Measurements from ENCODE around the gene PPM1H.
"Not testable (repeated sequence)": the region's sequence is repeated elsewhere in the genome, so short reads cannot be mapped to it uniquely, and the experiment has no call there.

PPM1H gene

GRCh38 chr12:62943779-62944395 is 8.9 kb upstream of the PPM1H start:
- DNase-seq (ENCODE audit: low read depth), result no peak

GRCh38 chr12:62942316-62942715 is 7.4 kb upstream of the PPM1H start:
- DNase-seq (ENCODE audit: low read depth), result not testable (repeated sequence)

DNA sequence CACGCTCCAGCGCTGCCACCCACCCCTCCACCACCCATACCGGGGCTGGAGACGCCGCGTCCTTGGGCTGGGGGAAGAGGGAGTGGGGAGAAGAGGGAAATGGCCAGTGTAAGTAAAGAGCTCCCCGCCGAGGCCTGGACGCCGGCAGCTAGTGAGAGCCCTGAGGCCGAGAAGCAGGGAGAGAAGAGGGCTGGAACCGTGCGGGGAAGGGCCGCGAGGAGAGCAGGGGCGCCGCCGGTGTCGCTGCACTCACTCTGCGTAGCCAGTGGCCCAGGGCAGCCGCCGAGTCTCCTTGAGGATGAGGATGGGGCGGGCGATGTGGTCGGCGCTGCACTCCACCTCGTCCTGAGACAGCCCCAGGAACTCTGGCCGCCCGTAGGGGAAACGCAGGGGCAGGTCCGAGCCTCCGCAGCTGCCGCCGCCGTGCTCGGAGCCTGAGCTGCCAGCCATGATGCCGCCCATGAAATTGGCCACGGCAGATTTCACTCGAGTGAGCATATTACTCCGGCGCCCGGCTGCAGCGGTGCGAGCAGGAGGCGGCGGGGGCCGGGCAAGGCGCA is 631 bp downstream of the PPM1H start:
- no peak for DNase-seq (ENCODE audit: low read depth)

DNA sequence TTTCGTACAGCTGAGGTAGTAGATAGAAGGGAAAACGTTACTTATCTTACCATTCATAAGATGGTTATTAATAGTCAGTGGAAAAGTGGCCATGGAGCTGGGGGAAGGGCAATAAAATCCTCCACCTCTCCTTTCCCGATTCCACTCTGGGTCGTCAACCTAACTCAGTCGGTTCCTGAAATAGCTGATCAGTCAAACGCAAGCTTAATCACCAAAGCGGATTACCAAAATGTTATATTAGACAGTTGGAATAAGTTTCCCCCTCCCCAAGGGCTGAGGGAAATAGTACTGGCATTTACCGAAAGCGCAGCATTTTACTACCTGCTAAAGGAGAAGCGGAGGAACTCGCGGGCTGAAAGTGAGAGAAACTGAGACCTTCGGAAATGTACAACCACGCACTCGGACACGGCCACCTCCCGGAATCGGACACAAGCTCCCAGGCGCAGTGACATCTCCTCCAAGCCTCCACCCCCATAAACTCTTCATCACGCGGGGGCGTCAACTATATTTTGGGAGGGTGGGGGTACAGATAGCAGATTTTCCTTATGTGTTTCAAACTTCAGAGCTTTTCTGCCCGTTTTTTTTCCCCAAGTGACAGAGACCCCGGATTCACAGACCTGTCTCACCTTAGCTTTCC is 1.2 kb downstream of the PPM1H start:
- DNase-seq (ENCODE audit: low read depth), result no peak

GRCh38 chr12:62933220-62933601 is 1.7 kb downstream of the PPM1H start:
- no peak for DNase-seq (ENCODE audit: low read depth)

GRCh38 chr12:62931477-62931876 is 3.5 kb downstream of the PPM1H start:
- DNase-seq (ENCODE audit: low read depth), result no peak

DNA sequence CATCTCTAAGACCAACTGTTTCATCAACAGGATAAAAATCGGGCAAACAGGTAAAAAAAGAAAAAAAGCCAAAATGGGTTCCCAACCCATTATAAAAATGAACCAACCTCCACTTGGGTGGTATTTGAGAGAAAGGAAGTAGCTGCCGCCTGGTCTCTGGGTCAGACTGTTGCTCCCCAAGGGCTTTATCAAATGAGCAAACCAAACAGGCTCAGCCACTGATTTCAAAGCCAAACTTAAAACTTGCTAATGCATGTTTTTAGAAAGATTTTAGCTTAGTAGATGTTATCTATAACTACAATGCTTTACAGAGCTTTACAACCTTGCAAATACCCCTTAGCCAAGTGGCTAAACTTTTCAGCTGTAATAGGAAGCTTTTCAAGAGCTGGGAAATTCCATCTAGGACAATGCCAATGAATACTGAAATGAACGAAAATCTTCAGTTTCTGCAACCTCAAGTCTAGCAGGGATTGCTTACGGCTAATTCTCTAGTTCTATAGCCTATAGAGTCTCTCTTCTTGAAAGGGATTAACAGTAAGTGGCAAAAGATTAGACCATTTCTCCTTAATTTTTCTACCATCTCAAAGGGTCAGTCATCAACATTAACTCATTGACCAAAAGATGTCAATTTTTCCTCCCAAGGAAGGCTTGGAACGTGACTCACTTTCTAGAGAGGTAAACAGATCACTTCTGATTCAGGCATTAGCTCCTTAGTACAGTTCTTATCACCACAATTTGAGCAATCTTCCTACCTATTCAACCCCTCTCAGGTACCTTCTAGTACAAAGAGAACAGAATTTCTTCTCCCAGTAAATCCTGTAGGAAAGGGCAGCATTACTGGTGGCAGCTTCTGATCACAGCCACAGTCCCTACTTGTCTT is 4.2 kb downstream of the PPM1H start:
- no peak for DNase-seq (ENCODE audit: low read depth)

DNA sequence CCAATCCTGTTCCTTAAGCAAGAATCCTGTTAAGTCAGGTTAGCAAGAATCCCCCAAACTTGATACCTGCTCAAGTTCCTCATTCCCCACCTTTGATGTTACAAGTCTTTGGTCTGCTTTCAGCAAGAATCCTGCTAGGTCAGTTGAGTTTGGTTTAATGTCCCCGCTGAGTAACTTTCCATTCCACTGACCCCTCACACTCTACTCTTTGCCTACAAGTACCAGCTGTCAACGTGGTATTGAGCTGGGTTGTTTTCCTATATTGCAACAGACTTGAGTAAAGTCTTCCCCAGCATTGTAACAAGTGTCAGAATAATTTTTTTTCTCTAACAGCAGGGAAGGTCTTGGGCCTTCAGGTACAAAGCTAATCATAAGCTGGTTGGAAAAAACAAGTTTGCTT is 6.3 kb downstream of the PPM1H start:
- no peak for DNase-seq (ENCODE audit: low read depth)

DNA sequence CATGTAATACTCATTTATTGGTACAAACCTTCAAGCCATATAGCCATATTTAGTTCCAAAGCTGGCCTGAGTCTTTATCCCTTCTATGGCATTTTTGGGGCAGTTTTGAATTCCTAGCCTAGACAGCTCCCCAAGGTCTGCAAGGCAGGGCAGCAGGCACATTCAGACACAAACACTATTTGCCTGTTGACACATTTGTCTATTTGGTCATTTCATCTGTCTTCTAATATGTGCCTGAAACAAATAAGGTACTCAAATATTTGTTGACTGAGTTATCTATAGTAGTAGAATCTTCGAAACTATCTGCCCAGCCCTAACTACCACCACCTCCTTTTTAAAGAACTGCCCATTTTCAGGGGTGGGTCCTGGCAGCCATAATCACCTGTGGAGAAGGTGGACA is 9.3 kb downstream of the PPM1H start:
- no peak for DNase-seq (ENCODE audit: low read depth)

DNA sequence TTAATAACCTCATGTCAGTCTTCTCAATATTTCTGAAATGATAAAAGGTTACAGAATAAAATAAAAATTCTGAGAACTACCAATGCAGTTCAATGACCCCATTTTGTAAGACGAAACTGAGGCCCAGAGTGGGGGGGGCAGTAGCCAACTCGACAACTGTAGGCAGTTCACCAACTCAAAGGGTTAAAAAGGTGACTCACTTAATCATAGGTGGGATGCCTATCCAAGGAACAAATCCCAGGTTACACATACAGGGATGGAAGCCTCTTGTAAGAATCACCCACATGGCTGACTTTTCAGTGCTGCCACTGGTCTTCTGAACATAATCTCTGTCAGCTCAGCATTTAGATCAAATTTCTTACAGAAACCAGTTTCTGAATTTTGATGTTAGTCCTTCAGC is 10.9 kb downstream of the PPM1H start:
- DNase-seq (ENCODE audit: low read depth), result no peak

GRCh38 chr12:62922539-62922938 is 12.4 kb downstream of the PPM1H start:
- DNase-seq (ENCODE audit: low read depth), result no peak

DNA sequence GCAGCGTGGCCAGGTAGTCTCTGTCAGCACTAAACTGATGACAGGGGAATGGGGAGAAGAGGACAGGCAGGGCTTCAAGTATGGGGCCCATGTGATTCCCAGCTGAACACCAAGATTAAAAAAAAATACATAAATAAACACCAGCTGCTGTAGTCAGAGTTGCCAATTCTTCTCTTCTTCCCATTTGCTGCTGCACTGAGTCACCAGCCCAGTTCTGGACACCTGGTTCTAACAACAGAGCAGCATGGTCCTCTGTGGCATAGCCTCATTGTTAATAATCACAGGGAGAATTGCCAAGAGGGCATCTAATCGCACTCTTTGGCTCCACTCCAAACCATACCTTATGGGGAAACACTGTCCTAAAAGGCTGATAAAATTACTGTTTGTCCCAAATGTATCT is 15.1 kb downstream of the PPM1H start:
- no peak for DNase-seq (ENCODE audit: low read depth)

GRCh38 chr12:62917926-62918325 is 17.0 kb downstream of the PPM1H start:
- no peak for DNase-seq (ENCODE audit: low read depth)

DNA sequence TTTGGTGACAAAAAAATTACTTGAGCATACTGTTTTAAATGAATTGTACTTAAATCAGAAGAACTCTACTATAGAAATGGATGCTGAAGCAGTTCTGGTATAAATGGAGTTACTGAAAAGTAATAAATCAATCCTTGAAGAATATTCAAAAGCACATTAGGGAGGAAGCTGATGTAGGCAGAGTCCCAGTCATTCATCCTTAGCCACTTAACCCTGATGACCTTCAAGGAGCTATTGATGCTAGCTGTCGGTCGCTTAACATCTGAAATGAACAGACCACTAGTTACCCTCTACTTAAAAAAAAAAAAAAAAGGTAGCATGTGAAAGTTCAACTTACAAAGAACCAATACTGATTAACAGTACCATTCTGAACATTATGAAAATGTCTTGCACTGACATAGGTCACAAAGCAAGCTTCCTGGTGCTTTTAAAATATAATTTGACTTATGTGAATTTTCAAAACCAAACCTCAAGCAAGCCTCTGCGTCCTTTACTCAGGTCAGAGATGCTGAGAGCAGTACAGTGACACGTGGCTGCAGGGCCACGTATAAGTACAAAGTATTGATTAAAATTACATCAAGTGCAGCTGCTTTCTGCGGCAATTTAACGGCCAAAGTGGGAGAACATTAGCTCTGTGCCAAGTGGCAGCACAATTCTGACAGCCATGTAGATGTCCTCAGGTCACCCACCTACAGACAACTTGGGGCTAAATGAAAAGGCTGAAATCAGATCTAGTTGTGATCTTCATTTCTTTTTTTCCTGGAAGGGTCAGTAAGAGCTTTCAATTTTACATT is 18.1 kb downstream of the PPM1H start:
- DNase-seq (ENCODE audit: low read depth), result no peak

DNA sequence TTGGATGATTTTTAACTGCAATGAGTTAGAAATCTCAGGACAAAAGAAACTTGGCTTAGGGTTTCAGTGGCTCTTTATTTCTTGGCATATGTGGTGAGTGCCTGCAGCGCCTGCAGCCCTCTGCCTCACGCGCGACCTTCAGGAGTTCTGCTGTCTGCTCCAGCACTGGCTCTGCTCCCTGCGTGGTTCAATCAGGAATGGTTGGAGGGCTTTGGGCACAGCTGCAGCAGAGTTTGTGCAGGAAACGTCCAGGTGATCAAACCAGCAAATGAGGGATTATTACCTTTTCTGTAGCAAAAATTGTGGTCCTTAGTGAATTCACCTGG is 19.8 kb downstream of the PPM1H start:
- DNase-seq (ENCODE audit: low read depth), result no peak

- no peak for DNase-seq (ENCODE audit: low read depth)
These were observed 20.3 kb downstream of the PPM1H start for GRCh38 chr12:62914443-62915203.

- DNase-seq (ENCODE audit: low read depth), result no peak
These were observed 21.6 kb downstream of the PPM1H start for GRCh38 chr12:62913380-62913779.

GRCh38 chr12:62912644-62913043 is 22.3 kb downstream of the PPM1H start:
- no peak for DNase-seq (ENCODE audit: low read depth)

DNA sequence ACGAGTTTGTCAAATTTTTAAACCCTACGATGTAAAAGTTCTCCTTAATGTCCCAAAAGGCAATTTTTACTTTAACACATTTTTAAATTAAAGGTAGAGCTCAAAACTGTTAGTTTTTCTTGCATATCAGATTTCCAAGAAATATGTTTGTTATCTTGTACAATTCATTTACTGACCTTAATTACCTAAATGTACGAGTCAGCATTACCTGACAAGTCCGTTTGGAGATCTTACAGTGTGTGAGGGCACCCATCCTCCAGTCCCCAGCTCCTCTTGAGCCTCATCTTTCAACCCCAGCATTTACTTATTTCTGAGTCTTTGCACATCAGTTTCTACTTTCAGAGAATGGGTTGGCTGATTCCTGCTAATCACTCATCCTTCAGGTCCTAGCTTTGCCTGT is 23.7 kb downstream of the PPM1H start:
- DNase-seq (ENCODE audit: low read depth), result no peak

GRCh38 chr12:62910549-62911169 is 24.3 kb downstream of the PPM1H start:
- DNase-seq (ENCODE audit: low read depth), result no peak

- no peak for DNase-seq (ENCODE audit: low read depth)
These were observed 25.6 kb downstream of the PPM1H start for GRCh38 chr12:62909340-62909739.

Measured in CMK (cell line).